Measurements from ENCODE around the gene KIRREL3. TPM values are rescaled to one million over a fixed set of nuclear protein-coding genes. Genes with fewer than 3 reads are reported as not detected.

Gene KIRREL3
- polyA plus RNA-seq, 1 experiment, result 2.3 TPM

DNA sequence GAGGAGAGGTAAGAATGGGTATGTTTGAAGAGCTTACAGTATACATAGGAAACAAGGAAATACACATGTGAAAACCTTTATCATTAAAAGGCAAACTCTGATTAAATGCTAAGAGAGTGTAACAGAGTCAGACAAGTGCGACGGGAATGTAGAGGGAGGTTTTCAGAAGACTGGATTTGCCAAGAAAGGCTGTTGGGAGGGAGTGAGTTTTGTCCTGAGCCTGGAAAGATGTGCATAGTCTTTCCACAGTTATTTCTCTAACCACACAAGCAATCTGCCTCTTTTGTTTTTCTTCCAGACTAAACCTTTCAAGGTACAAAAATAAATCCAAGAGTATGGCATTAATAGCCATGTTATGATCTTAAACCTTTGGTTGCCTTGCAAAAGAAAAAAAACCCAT, 170.9 kb downstream of the KIRREL3 start:
- no peak for DNase-seq (ENCODE audit: low read depth, low spot score)
- H3K4me3 ChIP-seq (ENCODE audit: low read depth, low read length), result no peak overlapping the region
- no peak overlapping the region for H3K27ac ChIP-seq (ENCODE audit: low read depth, low read length)
- ChIA-PET POLR2A (no interaction called here), CTCF (interaction anchor here (1.2 kb wide), 1 partner anchor 349 kb away, joined by 4 read pairs; no protein-coding TSS in a partner anchor)
- no peaks in the 10 kb centered on the region for H3K27me3 ChIP-seq (ENCODE audit: control insufficient read depth, insufficient read depth, low read length)
- TF ChIP-seq, protein P1, sequence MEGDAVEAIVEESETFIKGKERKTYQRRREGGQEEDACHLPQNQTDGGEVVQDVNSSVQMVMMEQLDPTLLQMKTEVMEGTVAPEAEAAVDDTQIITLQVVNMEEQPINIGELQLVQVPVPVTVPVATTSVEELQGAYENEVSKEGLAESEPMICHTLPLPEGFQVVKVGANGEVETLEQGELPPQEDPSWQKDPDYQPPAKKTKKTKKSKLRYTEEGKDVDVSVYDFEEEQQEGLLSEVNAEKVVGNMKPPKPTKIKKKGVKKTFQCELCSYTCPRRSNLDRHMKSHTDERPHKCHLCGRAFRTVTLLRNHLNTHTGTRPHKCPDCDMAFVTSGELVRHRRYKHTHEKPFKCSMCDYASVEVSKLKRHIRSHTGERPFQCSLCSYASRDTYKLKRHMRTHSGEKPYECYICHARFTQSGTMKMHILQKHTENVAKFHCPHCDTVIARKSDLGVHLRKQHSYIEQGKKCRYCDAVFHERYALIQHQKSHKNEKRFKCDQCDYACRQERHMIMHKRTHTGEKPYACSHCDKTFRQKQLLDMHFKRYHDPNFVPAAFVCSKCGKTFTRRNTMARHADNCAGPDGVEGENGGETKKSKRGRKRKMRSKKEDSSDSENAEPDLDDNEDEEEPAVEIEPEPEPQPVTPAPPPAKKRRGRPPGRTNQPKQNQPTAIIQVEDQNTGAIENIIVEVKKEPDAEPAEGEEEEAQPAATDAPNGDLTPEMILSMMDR (IDR thresholded peaks at IDR 0.05; ENCODE audit: low read depth, low read length), result no peak
- no peaks in the 10 kb centered on the region for H3K9me3 ChIP-seq (ENCODE audit: control insufficient read depth, insufficient read depth, low read length)

DNA sequence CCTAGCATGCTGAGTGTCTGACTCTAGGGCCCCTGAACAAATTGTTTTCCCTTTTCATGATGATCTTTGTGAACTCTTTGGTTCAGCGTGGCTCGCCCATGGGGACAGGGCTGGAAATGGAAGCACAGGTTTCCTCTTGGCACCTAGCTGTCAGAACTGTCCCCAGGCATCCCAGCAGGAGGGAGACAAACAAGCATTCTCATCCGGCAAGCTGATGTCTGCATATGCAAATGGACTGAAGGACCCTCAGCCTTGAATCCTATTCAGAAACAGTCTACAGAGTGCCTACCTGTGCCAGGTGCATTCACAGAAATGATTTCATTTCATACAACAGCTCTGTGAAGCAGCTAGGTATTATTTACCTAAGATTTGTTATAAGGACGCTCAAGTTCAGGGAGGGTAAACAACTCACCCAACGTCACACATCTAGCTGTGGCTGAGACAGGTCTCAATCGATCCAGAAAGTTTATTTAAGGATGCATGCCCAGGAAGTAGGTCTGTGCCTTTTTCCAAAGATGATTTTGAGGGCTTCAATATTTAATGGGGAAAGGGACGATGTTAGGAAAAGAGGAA, 176.4 kb downstream of the KIRREL3 start:
- Histone ChIP-seq H3K9me3 (ENCODE audit: control insufficient read depth, insufficient read depth, low read length) (no peaks in the 10 kb centered on the region), H3K27ac (ENCODE audit: low read depth, low read length) (no peak overlapping the region), H3K27me3 (ENCODE audit: control insufficient read depth, insufficient read depth, low read length) (no peaks in the 10 kb centered on the region), H3K4me3 (ENCODE audit: low read depth, low read length) (no peak overlapping the region)
- TF ChIP-seq, protein P1 (IDR thresholded peaks at IDR 0.05; ENCODE audit: low read depth, low read length), result no peak
- ChIA-PET CTCF (no interaction called here), POLR2A (no interaction called here)
- no peak for DNase-seq (ENCODE audit: low read depth, low spot score)

DNA sequence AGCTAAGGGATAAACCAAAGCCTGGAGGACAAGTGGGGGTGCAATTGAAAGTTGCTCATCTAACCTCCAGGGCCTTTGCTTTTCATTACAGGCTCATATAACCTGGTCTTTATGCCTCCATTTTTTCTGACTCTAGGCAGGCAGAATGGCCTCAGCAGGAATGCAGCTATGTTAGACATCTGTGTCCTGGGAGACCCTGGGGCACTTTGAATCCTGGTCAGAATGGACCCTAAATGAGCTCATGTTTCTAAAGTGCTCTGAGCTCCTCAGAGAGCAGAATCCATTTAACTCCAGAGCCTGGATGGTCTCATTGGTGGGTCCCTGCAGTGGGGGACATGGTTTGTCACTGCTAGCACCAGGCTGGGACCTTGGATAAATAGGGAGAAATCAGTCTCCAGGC, 177.3 kb downstream of the KIRREL3 start:
- H3K27ac ChIP-seq (ENCODE audit: low read depth, low read length), result no peak overlapping the region
- TF ChIP-seq, protein P1 (IDR thresholded peaks at IDR 0.05; ENCODE audit: low read depth, low read length), result no peak
- ChIA-PET POLR2A (no interaction called here), CTCF (no interaction called here)
- no peaks in the 10 kb centered on the region for H3K9me3 ChIP-seq (ENCODE audit: control insufficient read depth, insufficient read depth, low read length)
- H3K4me3 ChIP-seq (ENCODE audit: low read depth, low read length), result no peak overlapping the region
- H3K27me3 ChIP-seq (ENCODE audit: control insufficient read depth, insufficient read depth, low read length), result no peaks in the 10 kb centered on the region
- no peak for DNase-seq (ENCODE audit: low read depth, low spot score)

DNA sequence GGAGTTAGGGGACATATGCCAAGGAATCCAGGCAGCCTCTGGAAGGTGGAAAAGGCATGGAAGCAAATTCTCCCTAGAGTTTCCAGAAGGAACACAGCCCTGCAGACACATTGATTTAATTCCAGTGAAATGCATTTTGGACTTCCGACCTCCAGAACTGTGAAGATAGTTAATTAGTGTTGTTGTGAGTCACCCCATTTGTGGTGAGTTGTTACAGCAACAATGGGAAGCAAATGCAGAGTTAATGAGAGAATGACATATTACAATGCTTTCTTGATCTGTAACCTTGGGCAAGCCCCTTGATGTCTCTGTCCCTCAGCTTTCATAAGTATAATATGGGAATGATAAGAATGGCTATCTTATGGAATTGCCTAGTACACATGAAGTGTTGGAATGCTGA, 178.7 kb downstream of the KIRREL3 start:
- Histone ChIP-seq H3K27ac (ENCODE audit: low read depth, low read length) (no peak overlapping the region), H3K9me3 (ENCODE audit: control insufficient read depth, insufficient read depth, low read length) (no peaks in the 10 kb centered on the region), H3K27me3 (ENCODE audit: control insufficient read depth, insufficient read depth, low read length) (no peaks in the 10 kb centered on the region), H3K4me3 (ENCODE audit: low read depth, low read length) (no peak overlapping the region)
- no peak for DNase-seq (ENCODE audit: low read depth, low spot score)
- POLR2A ChIA-PET, result no interaction called here
- CTCF ChIA-PET, result no interaction called here
- TF ChIP-seq, protein P1 (IDR thresholded peaks at IDR 0.05; ENCODE audit: low read depth, low read length), result no peak

DNA sequence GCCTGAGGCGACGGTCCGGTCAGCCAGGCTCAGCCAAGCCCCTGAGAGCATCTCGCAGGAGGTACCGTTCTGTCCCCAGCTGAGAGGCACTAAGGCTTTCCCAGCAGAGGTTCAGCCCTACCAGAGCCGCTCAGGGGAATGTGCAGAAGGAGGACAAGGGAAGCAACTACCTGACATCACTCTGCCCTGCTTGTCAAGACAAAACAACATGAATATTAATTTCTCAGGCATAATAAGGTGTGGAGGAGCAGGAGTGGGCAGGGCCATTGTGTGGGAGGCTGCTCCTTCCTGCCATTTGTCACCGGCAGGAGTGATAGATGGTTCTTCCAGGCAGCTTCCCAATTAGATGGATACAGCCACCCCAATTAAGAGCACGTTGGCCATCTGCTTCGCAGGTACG, 181.4 kb downstream of the KIRREL3 start:
- TF ChIP-seq, protein P1 (IDR thresholded peaks at IDR 0.05; ENCODE audit: low read depth, low read length), result no peak
- POLR2A ChIA-PET, result no interaction called here
- H3K27me3 ChIP-seq (ENCODE audit: control insufficient read depth, insufficient read depth, low read length), result no peaks in the 10 kb centered on the region
- DNase-seq (ENCODE audit: low read depth, low spot score), result no peak
- CTCF ChIA-PET, result no interaction called here
- no peak overlapping the region for H3K4me3 ChIP-seq (ENCODE audit: low read depth, low read length)
- no peak overlapping the region for H3K27ac ChIP-seq (ENCODE audit: low read depth, low read length)
- H3K9me3 ChIP-seq (ENCODE audit: control insufficient read depth, insufficient read depth, low read length), result no peaks in the 10 kb centered on the region; the same call in 1 of the 2 replicates
